ENCODE data around the gene REEP6. TPM values are rescaled to one million over a fixed set of nuclear protein-coding genes. Genes with fewer than 3 reads are reported as not detected.

Gene REEP6
- total RNA-seq, 1 experiment from 2014 or later = 10.5 TPM

DNA sequence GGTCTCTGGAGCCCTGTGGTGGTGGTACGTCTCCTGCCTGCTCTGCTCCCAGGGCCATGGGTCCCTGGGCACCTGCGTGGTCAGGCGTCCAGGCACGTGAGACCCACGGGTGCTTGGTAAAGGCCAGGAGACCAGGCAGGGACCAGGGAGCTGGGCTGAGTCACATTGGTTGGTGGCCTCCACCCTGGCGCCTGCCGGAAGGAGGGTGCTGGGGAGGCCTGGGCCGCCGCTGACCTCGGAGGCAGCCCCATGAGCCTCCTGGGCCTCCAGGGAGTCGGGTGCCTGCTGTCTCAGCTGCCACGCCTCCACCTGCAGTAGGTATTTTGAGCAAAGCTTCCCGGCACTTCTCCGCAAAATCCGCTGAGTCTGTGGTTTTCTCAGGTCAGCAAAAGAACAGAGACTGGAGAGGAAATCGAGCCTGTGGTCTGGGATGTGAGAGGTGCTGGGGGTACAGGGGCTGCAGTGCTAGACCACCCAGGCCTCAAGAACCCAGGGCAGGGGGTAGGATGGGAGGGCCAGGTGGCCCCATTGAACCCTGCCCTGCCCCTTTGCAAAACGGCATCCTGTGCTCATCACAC lies 29.3 kb downstream of the REEP6 start:
- no peak overlapping the region for H2BK20ac ChIP-seq (ENCODE audit: low read depth, low read length, poor library complexity, severe bottlenecking)
- DNase-seq = no peak
- H3T11ph ChIP-seq (ENCODE audit: low read length) = no peak overlapping the region
- H4K8ac ChIP-seq (replicated peaks; ENCODE audit: insufficient read length, low read depth, low read length) = no peak overlapping the region
- H2BK12ac ChIP-seq (ENCODE audit: insufficient read length, low read depth, low read length) = no peak overlapping the region
- no peaks in the 10 kb centered on the region for H3K79me2 ChIP-seq (ENCODE audit: insufficient read depth, low read length)
- no peak for TF ChIP-seq CTCF (conservative IDR thresholded peaks at IDR 0.05)
- Mint-ChIP-seq H3K27ac (no peak overlapping the region), H3K4me1 (peaks cover 6 to 7% of the 10 kb centered on the region in 2 experiments; a peak in 3 of 4 replicates), H3K27me3 (ENCODE audit: low read depth) (peaks cover 81% of the 10 kb centered on the region), H3K36me3 (ENCODE audit: insufficient read depth in 1 of 3, low read depth in 3 of 3) (no peaks in the 10 kb centered on the region), H3K9me3 (peaks cover 0 to 14% of the 10 kb centered on the region in 2 experiments; a peak in 3 of 5 replicates), H3K4me3 (no peak overlapping the region)
- H4K91ac ChIP-seq (ENCODE audit: insufficient read length, low read depth, low read length) = no peak overlapping the region
- H3K9me3 ChIP-seq (ENCODE audit: control insufficient read depth, low read depth, low read length) = no peaks in the 10 kb centered on the region
- no peak overlapping the region for H2AK5ac ChIP-seq (ENCODE audit: insufficient read length, low read length)
- H3K23me2 ChIP-seq (ENCODE audit: insufficient read length, low read depth, low read length, poor library complexity, severe bottlenecking) = no peaks in the 10 kb centered on the region
- H3K9ac ChIP-seq (ENCODE audit: extremely low read depth, insufficient read length, low read length) = no peak overlapping the region
- no peak overlapping the region for H2BK5ac ChIP-seq (ENCODE audit: insufficient read length, low read length)
- no peak overlapping the region for H3K4me2 ChIP-seq (ENCODE audit: insufficient read depth, insufficient read length, low read length)
- H4K20me1 ChIP-seq (ENCODE audit: control insufficient read depth, insufficient read depth, insufficient read length) = no peaks in the 10 kb centered on the region
- no peak overlapping the region; the same call in 1 of the 2 replicates for H3K14ac ChIP-seq (ENCODE audit: insufficient read depth, low read length)
- no peak overlapping the region for H2AFZ ChIP-seq (ENCODE audit: low read length)
- H3K18ac ChIP-seq (ENCODE audit: insufficient read length, low read depth, low read length) = no peak overlapping the region
- H2BK120ac ChIP-seq (ENCODE audit: low read depth, low read length, poor library complexity, severe bottlenecking) = no peak overlapping the region
- no peak overlapping the region for H3K23ac ChIP-seq (ENCODE audit: insufficient read length, low read depth, low read length)
- no peak overlapping the region for H3K4ac ChIP-seq (ENCODE audit: low read depth, low read length)
- no peak overlapping the region for H3K56ac ChIP-seq (ENCODE audit: insufficient read length, low read depth, low read length)
- WGBS (ENCODE audit: extremely low coverage, insufficient read length, low lambda C conversion rate) = no CpG with 5 or more reads among the region's 17 CpGs
- H3K4me1 ChIP-seq (ENCODE audit: insufficient read depth, low read length) = no peaks in the 10 kb centered on the region
- H2BK15ac ChIP-seq (ENCODE audit: low read depth, low read length) = no peak overlapping the region
- H3K79me1 ChIP-seq (ENCODE audit: insufficient read depth, low read depth, low read length, poor library complexity, severe bottlenecking) = no peaks in the 10 kb centered on the region
- no peak overlapping the region for H4K5ac ChIP-seq (ENCODE audit: insufficient read length, low read depth, low read length)
- H3K27ac ChIP-seq (ENCODE audit: insufficient read length, low read depth, low read length) = no peak overlapping the region
- H3K27me3 ChIP-seq (ENCODE audit: insufficient read depth, low read length) = peaks cover 16% of the 10 kb centered on the region; the same call in 1 of the 2 replicates
